ENCODE data around the gene NUMBL. TPM values are rescaled to one million over a fixed set of nuclear protein-coding genes. Genes with fewer than 3 reads are reported as not detected.

The NUMBL gene
- total and polyA plus RNA-seq, 2 experiments from 2014 or later: 13.8 to 21.7 TPM

DNA sequence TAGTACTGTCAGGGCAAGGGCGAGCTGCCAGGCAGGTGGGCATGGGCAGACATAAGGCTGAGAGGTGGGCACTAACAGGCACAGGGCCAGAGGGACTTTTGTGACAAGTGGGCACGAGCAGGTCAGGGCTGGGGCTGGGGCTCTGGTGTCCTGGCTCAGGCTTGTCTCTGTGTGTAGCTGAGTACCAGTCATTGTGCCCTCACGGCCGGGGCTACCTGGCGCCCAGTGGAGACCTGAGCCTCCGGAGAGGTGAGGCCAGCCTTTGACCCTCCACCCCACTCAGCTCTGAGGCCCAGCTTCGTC lies 67.7 kb downstream of the NUMBL start:
- no peaks in the 10 kb centered on the region for H3K4me1 ChIP-seq (ENCODE audit: low read depth)
- no peak for DNase-seq (ENCODE audit: low read depth in 1 of 2, low spot score in 1 of 2)
- H3K27me3 ChIP-seq: no peaks in the 10 kb centered on the region
- H3K9me3 ChIP-seq (ENCODE audit: low read depth): no peaks in the 10 kb centered on the region
- no peak overlapping the region for H3K27ac ChIP-seq
- H3K4me3 ChIP-seq: no peak overlapping the region
- H3K36me3 ChIP-seq: peaks cover 16% of the 10 kb centered on the region
- TF ChIP-seq, protein P1, sequence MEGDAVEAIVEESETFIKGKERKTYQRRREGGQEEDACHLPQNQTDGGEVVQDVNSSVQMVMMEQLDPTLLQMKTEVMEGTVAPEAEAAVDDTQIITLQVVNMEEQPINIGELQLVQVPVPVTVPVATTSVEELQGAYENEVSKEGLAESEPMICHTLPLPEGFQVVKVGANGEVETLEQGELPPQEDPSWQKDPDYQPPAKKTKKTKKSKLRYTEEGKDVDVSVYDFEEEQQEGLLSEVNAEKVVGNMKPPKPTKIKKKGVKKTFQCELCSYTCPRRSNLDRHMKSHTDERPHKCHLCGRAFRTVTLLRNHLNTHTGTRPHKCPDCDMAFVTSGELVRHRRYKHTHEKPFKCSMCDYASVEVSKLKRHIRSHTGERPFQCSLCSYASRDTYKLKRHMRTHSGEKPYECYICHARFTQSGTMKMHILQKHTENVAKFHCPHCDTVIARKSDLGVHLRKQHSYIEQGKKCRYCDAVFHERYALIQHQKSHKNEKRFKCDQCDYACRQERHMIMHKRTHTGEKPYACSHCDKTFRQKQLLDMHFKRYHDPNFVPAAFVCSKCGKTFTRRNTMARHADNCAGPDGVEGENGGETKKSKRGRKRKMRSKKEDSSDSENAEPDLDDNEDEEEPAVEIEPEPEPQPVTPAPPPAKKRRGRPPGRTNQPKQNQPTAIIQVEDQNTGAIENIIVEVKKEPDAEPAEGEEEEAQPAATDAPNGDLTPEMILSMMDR (IDR thresholded peaks at IDR 0.05; ENCODE audit: low read depth, low read length): no peak

DNA sequence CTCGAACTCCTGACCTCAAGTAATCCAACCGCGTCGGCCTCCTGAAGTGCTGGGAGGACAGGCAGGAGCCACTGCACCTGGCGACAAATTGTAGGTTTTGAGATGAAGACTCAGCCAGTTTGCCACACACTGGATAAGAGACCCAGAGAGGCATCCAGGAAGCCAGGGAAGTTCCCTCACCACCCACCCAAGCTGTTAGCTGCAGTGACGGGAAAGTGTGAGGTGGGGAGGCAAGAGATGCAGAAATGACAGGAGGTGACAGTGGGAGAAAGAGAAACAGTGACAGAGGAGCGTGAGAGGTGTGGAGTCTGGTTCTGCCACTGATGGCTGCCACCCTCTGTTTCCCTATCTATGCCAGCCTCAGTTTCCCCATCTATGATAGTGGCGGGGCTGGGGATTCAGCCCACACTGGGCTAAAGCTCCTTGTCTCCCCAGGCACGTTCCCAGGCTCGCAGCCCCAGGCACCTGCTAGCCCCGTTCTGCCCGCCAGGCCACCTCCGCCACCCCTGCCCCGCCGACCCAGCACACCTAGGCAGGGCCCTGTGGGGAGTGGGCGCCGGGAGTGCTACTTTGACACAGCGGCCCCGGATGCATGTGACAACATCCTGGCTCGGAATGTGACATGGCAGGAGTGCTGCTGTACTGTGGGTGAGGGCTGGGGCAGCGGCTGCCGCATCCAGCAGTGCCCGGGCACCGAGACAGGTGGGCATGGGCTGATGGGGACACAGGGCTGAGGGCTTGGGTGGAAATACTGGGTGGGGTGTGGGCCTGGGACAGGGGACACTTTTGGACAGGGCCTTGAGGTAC lies 68.3 kb downstream of the NUMBL start:
- Histone ChIP-seq H3K27ac (no peak overlapping the region), H3K36me3 (peaks cover 18% of the 10 kb centered on the region), H3K4me1 (ENCODE audit: low read depth) (no peaks in the 10 kb centered on the region), H3K27me3 (no peaks in the 10 kb centered on the region), H3K9me3 (ENCODE audit: low read depth) (no peaks in the 10 kb centered on the region), H3K4me3 (no peak overlapping the region)
- TF ChIP-seq, protein P1 (IDR thresholded peaks at IDR 0.05; ENCODE audit: low read depth, low read length): no peak
- DNase-seq (ENCODE audit: low read depth in 1 of 2, low spot score in 1 of 2): no peak

DNA sequence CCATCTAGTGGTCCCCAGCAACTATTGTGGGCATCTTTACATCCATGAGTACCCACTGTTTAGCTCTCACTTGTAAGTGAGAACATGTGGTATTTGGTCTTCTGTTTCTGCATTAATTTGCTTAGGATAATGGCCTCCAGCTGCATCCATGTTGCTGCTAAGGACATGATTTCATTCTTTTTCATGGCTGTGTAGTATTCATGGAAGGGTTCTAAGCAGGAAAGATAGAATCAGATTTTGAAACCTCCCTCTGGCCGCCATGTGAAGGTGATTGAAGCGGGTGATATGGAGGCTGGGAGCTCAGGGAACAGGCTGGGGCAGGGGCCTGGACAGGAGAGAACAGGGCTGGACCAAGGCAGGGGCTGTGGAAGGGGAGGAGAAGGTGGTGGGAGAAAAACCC lies 69.2 kb downstream of the NUMBL start:
- Histone ChIP-seq H3K36me3 (peaks cover 18% of the 10 kb centered on the region), H3K4me3 (no peak overlapping the region), H3K27me3 (no peaks in the 10 kb centered on the region), H3K4me1 (ENCODE audit: low read depth) (no peaks in the 10 kb centered on the region), H3K9me3 (ENCODE audit: low read depth) (no peaks in the 10 kb centered on the region), H3K27ac (no peak overlapping the region)
- TF ChIP-seq, protein P1 (IDR thresholded peaks at IDR 0.05; ENCODE audit: low read depth, low read length): no peak
- no peak for DNase-seq (ENCODE audit: low read depth in 1 of 2, low spot score in 1 of 2)

DNA sequence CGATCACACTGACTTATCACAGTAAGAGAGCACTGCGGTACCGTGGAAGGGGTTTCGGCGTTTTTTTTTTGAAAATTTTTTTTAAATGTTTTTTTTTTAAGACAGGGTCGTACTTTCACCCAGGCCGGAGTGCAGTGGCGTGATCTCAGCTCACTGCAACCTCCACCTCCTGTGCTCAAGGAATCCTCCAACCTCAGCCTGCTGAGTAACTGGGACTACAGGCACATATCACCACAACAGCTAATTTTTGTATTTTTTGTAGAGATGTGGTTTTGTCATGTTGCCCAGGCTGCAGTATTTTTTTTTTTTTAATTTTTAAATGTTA lies 70.3 kb downstream of the NUMBL start:
- Histone ChIP-seq H3K27ac (no peak overlapping the region), H3K4me1 (ENCODE audit: low read depth) (no peaks in the 10 kb centered on the region), H3K4me3 (no peak overlapping the region), H3K27me3 (no peaks in the 10 kb centered on the region), H3K36me3 (peaks cover 18% of the 10 kb centered on the region), H3K9me3 (ENCODE audit: low read depth) (no peaks in the 10 kb centered on the region)
- TF ChIP-seq, protein P1 (IDR thresholded peaks at IDR 0.05; ENCODE audit: low read depth, low read length): no peak
- DNase-seq (ENCODE audit: low read depth in 1 of 2, low spot score in 1 of 2): no peak

DNA sequence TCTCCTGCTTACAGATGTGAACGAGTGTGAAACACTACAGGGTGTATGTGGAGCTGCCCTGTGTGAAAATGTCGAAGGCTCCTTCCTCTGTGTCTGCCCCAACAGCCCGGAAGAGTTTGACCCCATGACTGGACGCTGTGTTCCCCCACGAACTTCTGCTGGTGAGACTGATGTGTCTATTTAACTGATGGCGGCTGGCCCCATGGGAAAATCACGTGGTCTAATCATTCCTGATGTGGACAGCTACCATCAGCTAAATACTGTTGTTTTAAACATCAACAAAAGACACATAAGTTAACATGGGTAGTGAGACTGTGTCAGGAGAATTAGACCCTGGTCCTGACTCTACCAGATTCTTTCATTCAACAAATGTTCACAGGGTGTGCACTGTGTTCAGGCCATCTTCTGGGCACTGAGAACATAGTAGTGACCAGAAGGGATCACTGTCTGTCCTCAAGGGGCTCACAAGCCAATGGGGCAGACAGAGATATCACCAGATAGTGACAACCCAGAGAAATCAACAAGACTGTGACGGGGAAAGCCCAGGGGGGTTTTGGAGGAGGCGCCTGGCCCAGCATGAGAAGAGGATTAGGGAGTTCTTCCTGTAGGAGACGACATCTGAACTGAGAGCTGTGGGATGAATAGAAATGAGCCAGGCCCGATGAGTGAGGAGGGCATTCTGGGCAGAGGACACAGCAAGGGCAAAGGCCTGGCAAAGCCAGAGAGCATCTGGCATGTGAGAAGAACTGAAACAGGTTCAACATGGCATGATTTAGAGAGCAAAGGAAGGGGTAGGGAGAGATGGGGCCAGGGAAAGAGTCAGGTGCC lies 70.9 kb downstream of the NUMBL start:
- no peaks in the 10 kb centered on the region for H3K27me3 ChIP-seq
- peaks cover 18% of the 10 kb centered on the region for H3K36me3 ChIP-seq
- DNase-seq (ENCODE audit: low read depth in 1 of 2, low spot score in 1 of 2): no peak
- no peaks in the 10 kb centered on the region for H3K9me3 ChIP-seq (ENCODE audit: low read depth)
- H3K4me1 ChIP-seq (ENCODE audit: low read depth): no peaks in the 10 kb centered on the region
- TF ChIP-seq, protein P1 (IDR thresholded peaks at IDR 0.05; ENCODE audit: low read depth, low read length): no peak
- no peak overlapping the region for H3K4me3 ChIP-seq
- H3K27ac ChIP-seq: no peak overlapping the region
